Osteocyte (in vitro differentiated cells): ENCODE data around the gene BCR. TPM values are rescaled to one million over a fixed set of nuclear protein-coding genes. Genes with fewer than 3 reads are reported as not detected.
"Not testable (repeated sequence)": the region's sequence is repeated elsewhere in the genome, so short reads cannot be mapped to it uniquely, and the experiment has no call there.

Source experiments
- DNase-seq: peaks from one replicate; pipeline ENCODE4 v3.0.0; 2021; ENCODE audit warnings: mixed read lengths; ENCODE audit not compliant: unreplicated experiment; ENCODE audit errors: extremely low spot score
- H3K27ac Mint-ChIP-seq: one replicate; pipeline ENCODE4 v1.8.0; 2021; ENCODE audit warnings: mild to moderate bottlenecking, mixed read lengths; ENCODE audit not compliant: unreplicated experiment
- H3K27me3 Mint-ChIP-seq: one replicate; pipeline ENCODE4 v1.8.0; 2021; ENCODE audit warnings: mixed read lengths; ENCODE audit not compliant: unreplicated experiment
- H3K36me3 Mint-ChIP-seq: one replicate; pipeline ENCODE4 v1.8.0; 2021; ENCODE audit warnings: mixed read lengths; ENCODE audit not compliant: unreplicated experiment
- H3K4me1 Mint-ChIP-seq: one replicate; pipeline ENCODE4 v1.8.0; 2021; ENCODE audit warnings: mixed read lengths; ENCODE audit not compliant: unreplicated experiment
- H3K4me3 Mint-ChIP-seq: one replicate; pipeline ENCODE4 v1.8.0; 2021; ENCODE audit warnings: mild to moderate bottlenecking, moderate library complexity, mixed read lengths; ENCODE audit not compliant: unreplicated experiment
- H3K9me3 Mint-ChIP-seq: one replicate; pipeline ENCODE4 v1.8.0; 2021; ENCODE audit warnings: mixed read lengths; ENCODE audit not compliant: unreplicated experiment
- total RNA-seq: library from RNA; stranded (reverse); gene quantifications from 2 replicates; pipeline ENCODE4 v1.2.1, GENCODE V29; 2021
- TF ChIP-seq, protein P1 (sequence below): fragments of 200-600 bp; sonication (generic); IDR thresholded peaks from 2 replicates; pipeline ENCODE4 v1.5.0; 2021; ENCODE audit warnings: antibody characterized with exemption, mild to moderate bottlenecking, moderate library complexity

Gene BCR
- total RNA-seq, 1 donor from 2014 or later, result 35.3 TPM

DNA sequence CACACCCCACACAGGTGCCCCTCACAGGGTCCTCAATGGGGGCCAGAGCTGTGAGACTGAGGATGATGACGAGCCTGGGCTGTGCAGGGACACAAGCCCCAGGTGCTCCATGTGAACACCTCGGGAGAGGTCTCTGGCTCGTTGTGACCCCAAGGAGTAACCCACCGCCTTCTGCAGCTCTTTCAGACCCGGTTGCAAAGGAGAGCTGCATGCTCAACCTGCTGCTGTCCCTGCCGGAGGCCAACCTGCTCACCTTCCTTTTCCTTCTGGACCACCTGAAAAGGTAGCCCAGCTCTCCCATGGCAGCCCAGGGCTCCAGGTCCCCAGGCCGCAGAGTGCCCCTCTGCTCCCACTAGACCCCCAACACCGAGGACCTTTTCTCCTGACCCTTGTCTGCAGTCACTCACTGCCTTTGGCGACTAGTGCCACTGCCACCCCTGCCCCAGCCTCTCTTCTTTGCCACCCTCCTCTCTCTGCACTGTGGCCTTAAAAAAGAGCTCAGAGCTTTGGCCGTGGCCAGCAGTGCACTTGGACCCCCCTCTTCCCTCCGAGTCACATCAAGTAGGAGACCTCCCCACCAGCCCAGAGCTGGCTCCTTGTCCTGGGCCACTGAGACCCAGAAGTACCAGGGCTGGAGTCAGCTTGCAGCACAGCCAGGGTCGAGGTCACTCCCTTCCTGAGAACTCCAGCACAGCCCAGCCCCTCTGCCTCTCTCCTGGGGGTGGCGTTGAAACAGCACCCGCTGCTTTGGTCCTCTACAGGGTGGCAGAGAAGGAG is 133.7 kb downstream of the BCR start:
- no peak overlapping the region for H3K4me3 Mint-ChIP-seq
- TF ChIP-seq, protein P1, sequence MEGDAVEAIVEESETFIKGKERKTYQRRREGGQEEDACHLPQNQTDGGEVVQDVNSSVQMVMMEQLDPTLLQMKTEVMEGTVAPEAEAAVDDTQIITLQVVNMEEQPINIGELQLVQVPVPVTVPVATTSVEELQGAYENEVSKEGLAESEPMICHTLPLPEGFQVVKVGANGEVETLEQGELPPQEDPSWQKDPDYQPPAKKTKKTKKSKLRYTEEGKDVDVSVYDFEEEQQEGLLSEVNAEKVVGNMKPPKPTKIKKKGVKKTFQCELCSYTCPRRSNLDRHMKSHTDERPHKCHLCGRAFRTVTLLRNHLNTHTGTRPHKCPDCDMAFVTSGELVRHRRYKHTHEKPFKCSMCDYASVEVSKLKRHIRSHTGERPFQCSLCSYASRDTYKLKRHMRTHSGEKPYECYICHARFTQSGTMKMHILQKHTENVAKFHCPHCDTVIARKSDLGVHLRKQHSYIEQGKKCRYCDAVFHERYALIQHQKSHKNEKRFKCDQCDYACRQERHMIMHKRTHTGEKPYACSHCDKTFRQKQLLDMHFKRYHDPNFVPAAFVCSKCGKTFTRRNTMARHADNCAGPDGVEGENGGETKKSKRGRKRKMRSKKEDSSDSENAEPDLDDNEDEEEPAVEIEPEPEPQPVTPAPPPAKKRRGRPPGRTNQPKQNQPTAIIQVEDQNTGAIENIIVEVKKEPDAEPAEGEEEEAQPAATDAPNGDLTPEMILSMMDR, result no peak
- H3K27ac Mint-ChIP-seq, result no peak overlapping the region
- no peaks in the 10 kb centered on the region for H3K9me3 Mint-ChIP-seq
- DNase-seq, result peak; percentile 82
- H3K36me3 Mint-ChIP-seq, result peaks cover 8% of the 10 kb centered on the region
- H3K27me3 Mint-ChIP-seq, result no peaks in the 10 kb centered on the region
- peaks cover 12% of the 10 kb centered on the region for H3K4me1 Mint-ChIP-seq

- H3K27me3 Mint-ChIP-seq, result no peaks in the 10 kb centered on the region
- H3K4me3 Mint-ChIP-seq, result no peak overlapping the region
- no peaks in the 10 kb centered on the region for H3K9me3 Mint-ChIP-seq
- peak; percentile 90 for DNase-seq
- TF ChIP-seq, protein P1, result peak; percentile 84
- H3K36me3 Mint-ChIP-seq, result peaks cover 8% of the 10 kb centered on the region
- peaks cover 9% of the 10 kb centered on the region for H3K4me1 Mint-ChIP-seq
- H3K27ac Mint-ChIP-seq, result peak overlapping the region; percentile 38
Observed at GRCh38 chr22:23315341-23315917, 135.1 kb downstream of the BCR start.

DNA sequence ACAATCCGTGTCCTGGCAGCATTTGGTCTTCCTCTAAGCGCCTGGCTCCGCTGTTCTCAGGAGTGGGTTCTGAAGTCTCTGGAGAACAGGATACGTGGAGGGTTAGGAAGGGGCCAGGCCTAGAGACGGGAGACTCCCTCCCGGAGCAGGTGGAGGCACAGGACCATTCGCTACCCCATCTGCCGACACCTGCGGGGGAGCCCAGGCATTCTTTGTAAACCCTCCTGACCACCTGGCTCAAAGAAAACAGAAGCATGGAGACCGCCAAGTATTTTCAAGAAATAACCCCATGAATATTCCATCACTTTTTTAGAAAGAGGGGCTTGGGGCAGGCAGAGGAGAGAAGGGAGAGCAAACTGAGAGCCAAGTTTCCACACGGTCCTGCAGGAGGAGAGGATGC is 136.3 kb downstream of the BCR start:
- DNase-seq, H3K4me3 Mint-ChIP-seq, H3K27ac Mint-ChIP-seq, H3K9me3 Mint-ChIP-seq, H3K36me3 Mint-ChIP-seq, H3K4me1 Mint-ChIP-seq, H3K27me3 Mint-ChIP-seq: not testable (repeated sequence)

- not testable (repeated sequence) for H3K36me3 Mint-ChIP-seq, H3K27ac Mint-ChIP-seq
Observed at GRCh38 chr22:23318316-23318715, 138.0 kb downstream of the BCR start.

GRCh38 chr22:23322497-23323080 is 142.3 kb downstream of the BCR start:
- not testable (repeated sequence) for H3K36me3 Mint-ChIP-seq, H3K27me3 Mint-ChIP-seq, H3K9me3 Mint-ChIP-seq, H3K4me3 Mint-ChIP-seq, DNase-seq, H3K27ac Mint-ChIP-seq
- peaks cover 10% of the 10 kb centered on the region for H3K4me1 Mint-ChIP-seq

More at GRCh38 chr22:23318316-23318715, 138.0 kb downstream of the BCR start:
- H3K4me3 Mint-ChIP-seq, H3K27me3 Mint-ChIP-seq, H3K9me3 Mint-ChIP-seq, H3K4me1 Mint-ChIP-seq: not testable (repeated sequence)
- peak; percentile 40 for DNase-seq

GRCh38 chr22:23323960-23324688 is 143.8 kb downstream of the BCR start:
- H3K4me3 Mint-ChIP-seq, H3K27ac Mint-ChIP-seq, H3K27me3 Mint-ChIP-seq, DNase-seq, H3K36me3 Mint-ChIP-seq, H3K9me3 Mint-ChIP-seq: not testable (repeated sequence)
- H3K4me1 Mint-ChIP-seq, result peaks cover 10% of the 10 kb centered on the region
